MCF 10A (cell line): ENCODE results near the gene INPP4A. TPM values are rescaled to one million over a fixed set of nuclear protein-coding genes. Genes with fewer than 3 reads are reported as not detected.
A peak's percentile ranks its signal among the peaks of the same experiment; 100 is the strongest.

Source experiments
- BruUV-seq: library from RNA; stranded (reverse); fragments of 400-500 nt; replicated peaks from 2 replicates; lab custom pipeline; 2021; lab: Mats Ljungman, UMichigan
- CTCF ChIA-PET: fragments of 300-600 bp; sonication (Branson Sonifier 250); formaldehyde crosslinking; extraction: SDS; loops from one replicate; lab custom pipeline; 2021; ENCODE audit warnings: antibody characterized with exemption, inconsistent platforms; lab: Yijun Ruan, JAX
- POLR2A ChIA-PET: fragments of 300-600, 350-650 bp; sonication (Branson Sonifier 250); formaldehyde crosslinking; extraction: SDS; loops from one replicate; lab custom pipeline; 2020; ENCODE audit warnings: antibody characterized with exemption, inconsistent platforms; lab: Yijun Ruan, JAX
- DNase-seq: peaks from one replicate; pipeline ENCODE4 v3.0.0-alpha.2; 2018; ENCODE audit not compliant: unreplicated experiment
- H3K27ac Mint-ChIP-seq: one replicate; pipeline ENCODE4 v1.8.0; 2022; ENCODE audit warnings: mild to moderate bottlenecking, low read depth, mixed read lengths; ENCODE audit not compliant: unreplicated experiment
- H3K27me3 Mint-ChIP-seq: one replicate; pipeline ENCODE4 v1.8.0; 2022; ENCODE audit warnings: mixed read lengths; ENCODE audit not compliant: insufficient read depth, unreplicated experiment
- H3K36me3 Mint-ChIP-seq: one replicate; pipeline ENCODE4 v1.8.0; 2022; ENCODE audit warnings: mild to moderate bottlenecking, moderate library complexity, mixed read lengths; ENCODE audit not compliant: insufficient read depth, unreplicated experiment
- H3K4me1 Mint-ChIP-seq: one replicate; pipeline ENCODE4 v1.8.0; 2022; ENCODE audit warnings: mixed read lengths; ENCODE audit not compliant: insufficient read depth, unreplicated experiment
- H3K4me3 Mint-ChIP-seq: one replicate; pipeline ENCODE4 v1.8.0; 2022; ENCODE audit warnings: mild to moderate bottlenecking, moderate library complexity, mixed read lengths; ENCODE audit not compliant: unreplicated experiment
- H3K9me3 Mint-ChIP-seq: one replicate; pipeline ENCODE4 v1.8.0; 2022; ENCODE audit warnings: mixed read lengths; ENCODE audit not compliant: unreplicated experiment
- intact Hi-C: fragments of 100-400 bp; cut with micrococcal nuclease; formaldehyde crosslinking; loops from 2 replicates; pipeline ENCODE4 v1.14.1; 2022
- total RNA-seq: library from RNA; stranded (reverse); gene quantifications from 2 replicates; pipeline ENCODE4 v1.2.3, GENCODE V29; 2022
- TF ChIP-seq, protein P1 (sequence below): fragments of 200-600 bp; IDR thresholded peaks from one replicate; pipeline ENCODE4 v1.8.0; 2022; ENCODE audit warnings: antibody characterized with exemption, mild to moderate bottlenecking; ENCODE audit not compliant: unreplicated experiment

INPP4A gene
- total RNA-seq, 1 experiment from 2014 or later = 21.5 TPM

DNA sequence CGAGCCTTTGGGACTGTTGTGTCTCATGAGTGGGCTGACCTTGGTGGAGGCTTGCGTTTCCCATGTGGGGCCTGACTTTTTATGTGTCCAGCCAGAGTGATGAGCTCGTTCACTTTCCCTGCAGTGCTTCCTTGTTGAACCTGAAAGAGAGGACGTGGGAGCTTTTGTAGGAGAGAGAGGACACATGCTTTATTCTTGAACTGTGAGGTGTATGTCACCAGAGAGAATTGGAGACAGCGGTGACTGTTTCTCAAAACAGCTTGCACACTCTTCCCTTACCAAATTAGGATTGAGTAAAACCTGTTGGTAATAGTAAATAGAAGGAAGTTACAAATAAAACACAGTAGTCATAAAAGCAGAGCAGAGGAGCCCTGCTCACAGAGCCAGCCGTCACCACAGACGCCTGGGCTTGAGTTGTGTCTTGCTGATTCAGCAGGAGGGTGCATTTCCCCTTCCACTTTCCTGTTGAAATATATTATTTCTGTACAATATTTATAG, 60.7 kb downstream of the INPP4A start:
- H3K4me3 Mint-ChIP-seq = no peak overlapping the region
- no peak for DNase-seq
- peaks cover 12% of the 10 kb centered on the region for H3K4me1 Mint-ChIP-seq
- intact Hi-C loops = no loop called here
- ChIA-PET POLR2A (no interaction called here), CTCF (interaction anchor here (0.5 to 1.3 kb wide), 2 partner anchors 11 to 805 kb away, joined by 3 to 4 read pairs; no protein-coding TSS in a partner anchor)
- H3K9me3 Mint-ChIP-seq = no peaks in the 10 kb centered on the region
- BruUV-seq = no TSS peak
- no peaks in the 10 kb centered on the region for H3K27me3 Mint-ChIP-seq
- TF ChIP-seq, protein P1, sequence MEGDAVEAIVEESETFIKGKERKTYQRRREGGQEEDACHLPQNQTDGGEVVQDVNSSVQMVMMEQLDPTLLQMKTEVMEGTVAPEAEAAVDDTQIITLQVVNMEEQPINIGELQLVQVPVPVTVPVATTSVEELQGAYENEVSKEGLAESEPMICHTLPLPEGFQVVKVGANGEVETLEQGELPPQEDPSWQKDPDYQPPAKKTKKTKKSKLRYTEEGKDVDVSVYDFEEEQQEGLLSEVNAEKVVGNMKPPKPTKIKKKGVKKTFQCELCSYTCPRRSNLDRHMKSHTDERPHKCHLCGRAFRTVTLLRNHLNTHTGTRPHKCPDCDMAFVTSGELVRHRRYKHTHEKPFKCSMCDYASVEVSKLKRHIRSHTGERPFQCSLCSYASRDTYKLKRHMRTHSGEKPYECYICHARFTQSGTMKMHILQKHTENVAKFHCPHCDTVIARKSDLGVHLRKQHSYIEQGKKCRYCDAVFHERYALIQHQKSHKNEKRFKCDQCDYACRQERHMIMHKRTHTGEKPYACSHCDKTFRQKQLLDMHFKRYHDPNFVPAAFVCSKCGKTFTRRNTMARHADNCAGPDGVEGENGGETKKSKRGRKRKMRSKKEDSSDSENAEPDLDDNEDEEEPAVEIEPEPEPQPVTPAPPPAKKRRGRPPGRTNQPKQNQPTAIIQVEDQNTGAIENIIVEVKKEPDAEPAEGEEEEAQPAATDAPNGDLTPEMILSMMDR = no peak
- H3K27ac Mint-ChIP-seq = no peak overlapping the region
- H3K36me3 Mint-ChIP-seq = no peaks in the 10 kb centered on the region

DNA sequence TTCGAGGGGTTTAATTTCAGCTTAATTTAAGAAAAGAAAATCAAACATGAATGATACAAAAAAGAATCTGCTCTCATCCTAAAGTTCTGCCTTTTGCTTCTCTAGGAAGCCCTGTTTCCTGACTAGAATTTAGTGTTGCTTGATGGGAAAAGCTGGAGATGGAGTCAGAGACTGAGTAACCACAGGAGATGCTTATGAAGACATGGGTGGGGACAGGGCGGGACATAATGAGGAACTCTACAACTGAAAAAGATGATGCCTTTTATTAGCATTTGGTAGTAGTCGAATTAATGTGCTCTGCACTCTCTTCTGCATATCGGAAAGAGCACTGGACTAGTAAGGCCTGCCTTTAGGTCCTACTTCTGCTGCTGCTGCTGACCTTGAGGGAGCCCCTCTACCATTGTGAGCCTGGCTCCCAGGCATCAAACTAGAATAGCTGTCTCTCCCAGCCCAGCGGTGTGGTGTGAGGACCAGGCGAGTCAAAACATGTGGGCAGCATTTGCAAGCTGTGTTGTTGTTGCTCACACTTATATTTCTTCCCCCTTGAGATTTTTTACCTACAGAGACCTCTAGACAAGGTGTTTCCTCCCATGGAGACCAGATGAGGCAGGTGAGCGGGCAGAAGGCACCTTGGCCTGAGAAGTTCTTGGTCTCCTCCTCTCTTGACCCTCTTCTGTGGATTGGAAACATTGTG, 61.5 kb downstream of the INPP4A start:
- BruUV-seq = no TSS peak
- TF ChIP-seq, protein P1 = no peak
- Mint-ChIP-seq H3K4me3 (no peak overlapping the region), H3K36me3 (no peaks in the 10 kb centered on the region), H3K4me1 (peaks cover 12% of the 10 kb centered on the region), H3K27ac (no peak overlapping the region), H3K27me3 (no peaks in the 10 kb centered on the region), H3K9me3 (no peaks in the 10 kb centered on the region)
- intact Hi-C loops = no loop called here
- ChIA-PET CTCF (interaction anchor here (0.5 to 1.3 kb wide), 2 partner anchors 11 to 806 kb away, joined by 3 to 4 read pairs; no protein-coding TSS in a partner anchor), POLR2A (interaction anchor here (1.1 kb wide), 1 partner anchor 13 kb away, joined by 3 read pairs; no protein-coding TSS in a partner anchor)
- peak; percentile 9 for DNase-seq

DNA sequence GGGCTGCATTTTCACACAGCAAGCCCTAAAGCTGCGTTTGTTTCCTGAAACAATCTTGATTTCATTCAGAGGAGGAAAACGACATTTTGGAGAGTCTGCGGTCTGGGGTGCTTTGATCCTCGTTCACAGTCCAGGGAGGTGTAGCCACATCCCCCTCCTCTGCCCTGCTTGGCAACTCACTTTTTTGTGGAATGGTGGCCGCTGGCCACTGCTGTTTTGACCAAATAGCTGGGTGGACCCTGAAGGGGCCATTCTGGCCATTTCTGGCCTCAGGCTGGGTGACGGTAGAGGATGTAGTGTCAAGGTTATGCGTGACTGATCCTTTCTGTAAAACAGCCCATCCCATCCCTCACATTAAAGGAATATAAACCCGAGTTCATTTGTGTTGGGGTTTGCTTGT, 62.2 kb downstream of the INPP4A start:
- POLR2A ChIA-PET = interaction anchor here (1.1 kb wide), 1 partner anchor 12 kb away, joined by 3 read pairs; no protein-coding TSS in a partner anchor
- peaks cover 12% of the 10 kb centered on the region for H3K4me1 Mint-ChIP-seq
- no peak for DNase-seq
- H3K27me3 Mint-ChIP-seq = no peaks in the 10 kb centered on the region
- no TSS peak for BruUV-seq
- CTCF ChIA-PET = no interaction called here
- H3K4me3 Mint-ChIP-seq = no peak overlapping the region
- intact Hi-C loops = no loop called here
- TF ChIP-seq, protein P1 = no peak
- H3K36me3 Mint-ChIP-seq = no peaks in the 10 kb centered on the region
- H3K9me3 Mint-ChIP-seq = no peaks in the 10 kb centered on the region
- H3K27ac Mint-ChIP-seq = no peak overlapping the region

DNA sequence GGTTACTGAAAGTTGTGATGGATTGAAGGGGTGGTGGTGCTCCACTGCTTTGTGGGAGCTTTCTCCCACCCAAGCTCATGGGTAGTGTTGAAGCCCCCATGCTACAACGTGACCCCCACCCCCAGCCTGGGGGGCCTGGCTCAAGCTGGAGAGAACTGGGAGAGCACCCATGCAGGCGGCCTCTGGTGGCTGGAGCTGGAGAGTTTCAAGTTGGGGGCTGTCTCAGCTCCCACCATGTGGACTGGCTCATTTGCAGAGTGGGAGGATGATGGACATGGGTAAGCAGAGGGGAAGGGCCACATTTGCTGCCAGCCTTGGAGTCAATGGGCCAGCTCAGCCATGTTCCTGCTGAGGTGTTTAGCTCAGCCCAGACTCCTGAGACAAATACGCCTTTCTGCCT, 62.8 kb downstream of the INPP4A start:
- Mint-ChIP-seq H3K27me3 (no peaks in the 10 kb centered on the region), H3K4me1 (peaks cover 12% of the 10 kb centered on the region), H3K4me3 (no peak overlapping the region), H3K9me3 (no peaks in the 10 kb centered on the region), H3K36me3 (no peaks in the 10 kb centered on the region), H3K27ac (no peak overlapping the region)
- ChIA-PET POLR2A (interaction anchor here (1.1 kb wide), 1 partner anchor 11 kb away, joined by 3 read pairs; no protein-coding TSS in a partner anchor), CTCF (no interaction called here)
- no peak for DNase-seq
- intact Hi-C loops = no loop called here
- no TSS peak for BruUV-seq
- TF ChIP-seq, protein P1 = no peak
